SK-N-SH (cell line): ENCODE measurements around the gene LHX6. TPM values are rescaled to one million over a fixed set of nuclear protein-coding genes. Genes with fewer than 3 reads are reported as not detected.

Experiments
- CTCF ChIA-PET: fragments of 300-600, 350-600 bp; formaldehyde crosslinking; extraction: SDS; loops from one replicate; lab custom pipeline; 2021; lab: Yijun Ruan, JAX
- POLR2A ChIA-PET: fragments of 350-600 bp; sonication (Branson Sonifier 250); formaldehyde crosslinking; extraction: SDS; loops from one replicate; lab custom pipeline; 2020; ENCODE audit warnings: antibody characterized with exemption, inconsistent platforms; lab: Yijun Ruan, JAX
- DNase-seq: peaks from one replicate; pipeline ENCODE4 v3.0.0; 2012
- H2AFZ ChIP-seq: fragments of 200-600 bp; sonication (generic); 2 replicates; pipeline ENCODE4 v1.8.1; 2016; ENCODE audit warnings: antibody characterized with exemption, mild to moderate bottlenecking, low read depth
- H3F3A ChIP-seq: fragments of 200-600 bp; sonication (generic); replicated peaks from 2 replicates; pipeline ENCODE3; 2016; ENCODE audit warnings: antibody characterized with exemption, mild to moderate bottlenecking; ENCODE audit not compliant: insufficient read depth
- H3K27ac ChIP-seq, 2 experiments: fragments of 200-500 bp in 1 of 2; fragments of 200-600 bp in 1 of 2; sonication (Bioruptor generic) in 1 of 2; sonication (generic), shearing (Covaris generic) in 1 of 2; 2 replicates each; pipeline versions ENCODE4 v1.5.1 to v1.6.1; 2014 to 2016; ENCODE audit warnings: low read depth in 2 of 2, inconsistent platforms in 1 of 2, low read length in 1 of 2, mild to moderate bottlenecking in 1 of 2, mixed read lengths in 1 of 2
- H3K27me3 ChIP-seq: fragments of 200-600 bp; sonication (generic), shearing (Covaris generic); 2 replicates; pipeline ENCODE4 v1.6.1; 2016; ENCODE audit warnings: mixed run types; ENCODE audit not compliant: insufficient read depth
- H3K36me3 ChIP-seq, 2 experiments: fragments of 200-500 bp in 1 of 2; fragments of 200-600 bp in 1 of 2; sonication (Bioruptor generic) in 1 of 2; sonication (generic) in 1 of 2; replicated peaks in 1 of 2; 2 replicates each; pipeline versions ENCODE3 to v1.5.1; 2014 to 2016; ENCODE audit warnings: low read length in 1 of 2, mild to moderate bottlenecking in 1 of 2; ENCODE audit not compliant: insufficient read depth in 2 of 2, control insufficient read depth in 1 of 2
- H3K4me1 ChIP-seq, 2 experiments: fragments of 200-500 bp in 1 of 2; fragments of 200-600 bp in 1 of 2; sonication (Bioruptor generic) in 1 of 2; sonication (generic), shearing (Covaris generic) in 1 of 2; 2 replicates each; pipeline versions ENCODE4 v1.5.1 to v1.6.1; 2014 to 2016; ENCODE audit warnings: low read depth in 1 of 2, low read length in 1 of 2, mixed run types in 1 of 2; ENCODE audit not compliant: insufficient read depth in 2 of 2, control insufficient read depth in 1 of 2
- H3K4me2 ChIP-seq: fragments of 200-600 bp; sonication (generic), shearing (Covaris generic); 2 replicates; pipeline ENCODE4 v1.6.1; 2017; ENCODE audit warnings: mixed run types
- H3K4me3 ChIP-seq, 2 experiments: fragments of 200-500 bp in 1 of 2; fragments of 200-600 bp in 1 of 2; sonication (Bioruptor generic) in 1 of 2; sonication (generic), shearing (Covaris generic) in 1 of 2; 2 replicates each; pipeline versions ENCODE4 v1.5.1 to v1.8.1; 2014 to 2016; ENCODE audit warnings: low read depth in 2 of 2, inconsistent platforms in 1 of 2, low read length in 1 of 2, mild to moderate bottlenecking in 1 of 2, mixed read lengths in 1 of 2, moderate library complexity in 1 of 2
- H3K79me2 ChIP-seq: fragments of 200-600 bp; sonication (generic); 2 replicates; pipeline ENCODE4 v1.8.1; 2017; ENCODE audit warnings: mild to moderate bottlenecking; ENCODE audit not compliant: insufficient read depth
- H3K9ac ChIP-seq: fragments of 200-600 bp; sonication (generic); 2 replicates; pipeline ENCODE4 v1.6.1; 2017; ENCODE audit warnings: mixed run types
- H3K9me2 ChIP-seq: fragments of 200-600 bp; sonication (generic); 2 replicates; pipeline ENCODE4 v1.6.1; 2017; ENCODE audit warnings: mixed run types
- H3K9me3 ChIP-seq: fragments of 200-600 bp; sonication (generic); 2 replicates; pipeline ENCODE4 v1.6.1; 2017; ENCODE audit warnings: mixed run types, mild to moderate bottlenecking, moderate library complexity
- H4K20me1 ChIP-seq: fragments of 200-600 bp; sonication (generic); 2 replicates; pipeline ENCODE4 v1.6.1; 2017; ENCODE audit warnings: mild to moderate bottlenecking, mixed run types; ENCODE audit not compliant: insufficient read depth
- CHD2 ChIP-seq: fragments of 150-350 bp; IDR thresholded peaks from 2 replicates; pipeline ENCODE4 v1.6.1; 2018; ENCODE audit warnings: low read length; ENCODE audit not compliant: partially characterized antibody
- EP300 ChIP-seq, 2 experiments: IDR thresholded peaks; 2 replicates each; pipeline versions ENCODE4 v1.4.0 to v1.6.1; 2012; ENCODE audit warnings: borderline replicate concordance in 1 of 2, low read depth in 1 of 2, low read length in 1 of 2
- FOSL2 ChIP-seq: IDR thresholded peaks from 2 replicates; pipeline ENCODE4 v1.4.0; 2012; ENCODE audit warnings: low read depth, mild to moderate bottlenecking, moderate library complexity, borderline replicate concordance
- FOXJ3 ChIP-seq: sonication (generic); formaldehyde crosslinking; IDR thresholded peaks from 2 replicates; pipeline ENCODE4 v1.5.1; 2020; ENCODE audit warnings: mild to moderate bottlenecking, missing genetic modification reagents
- GABPA ChIP-seq: IDR thresholded peaks from 2 replicates; pipeline ENCODE4 v1.4.0; 2012; ENCODE audit warnings: low read depth, mild to moderate bottlenecking
- JUND ChIP-seq: IDR thresholded peaks from 2 replicates; pipeline ENCODE4 v1.4.0; 2012
- MEF2A ChIP-seq: IDR thresholded peaks from 2 replicates; pipeline ENCODE4 v1.4.0; 2012; ENCODE audit warnings: low read depth, borderline replicate concordance
- NRF1 ChIP-seq: IDR thresholded peaks from 2 replicates; pipeline ENCODE4 v1.6.1; 2012; ENCODE audit warnings: low read depth, mild to moderate bottlenecking, low read length
- PBX3 ChIP-seq: IDR thresholded peaks from 2 replicates; pipeline ENCODE4; 2012
- POLR2AphosphoS5 ChIP-seq: IDR thresholded peaks from 2 replicates; pipeline ENCODE4 v1.6.1; 2012; ENCODE audit warnings: low read depth, low read length
- RCOR1 ChIP-seq: fragments of 150-350 bp; IDR thresholded peaks from 2 replicates; pipeline ENCODE4 v1.6.1; 2017; ENCODE audit warnings: antibody characterized with exemption, low read length
- RXRA ChIP-seq: IDR thresholded peaks from 2 replicates; pipeline ENCODE4 v1.4.0; 2012; ENCODE audit warnings: low read depth, mild to moderate bottlenecking, borderline replicate concordance
- SIN3A ChIP-seq: IDR thresholded peaks from 2 replicates; pipeline ENCODE4 v1.6.1; 2012; ENCODE audit warnings: low read depth, mild to moderate bottlenecking, low read length, moderate library complexity, borderline replicate concordance
- TAF1 ChIP-seq: IDR thresholded peaks from 2 replicates; pipeline ENCODE4 v1.6.1; 2012; ENCODE audit warnings: low read depth, mild to moderate bottlenecking, low read length, moderate library complexity, borderline replicate concordance
- TCF12 ChIP-seq: IDR thresholded peaks from 2 replicates; pipeline ENCODE4 v1.4.0; 2012
- TEAD4 ChIP-seq: IDR thresholded peaks from 2 replicates; pipeline ENCODE4 v1.4.0; 2012; ENCODE audit warnings: mild to moderate bottlenecking, borderline replicate concordance; ENCODE audit not compliant: insufficient read depth
- YY1 ChIP-seq: IDR thresholded peaks from 2 replicates; pipeline ENCODE4 v1.4.0; 2012; ENCODE audit warnings: low read depth, mild to moderate bottlenecking
- ZBTB33 ChIP-seq: IDR thresholded peaks from 2 replicates; pipeline ENCODE4 v1.4.0; 2012; ENCODE audit warnings: low read depth, borderline replicate concordance
- WGBS: methylation state at CpG from one replicate; pipeline ENCODE4 v1.1.6; 2017; ENCODE audit warnings: low lambda C conversion rate; 5-methylcytosine and 5-hydroxymethylcytosine counted together
- polyA plus RNA-seq, 3 experiments: library from polyadenylated mRNA; depleted of rRNA; stranded (reverse); fragments of >200 nt; gene quantifications; 2 replicates each; pipeline ENCODE4 v1.2.3, GENCODE V29; 2012

LHX6 gene
- polyA plus RNA-seq, 1 of the 3 experiments (the other 2 are of a cell fraction): 0.02 TPM

DNA sequence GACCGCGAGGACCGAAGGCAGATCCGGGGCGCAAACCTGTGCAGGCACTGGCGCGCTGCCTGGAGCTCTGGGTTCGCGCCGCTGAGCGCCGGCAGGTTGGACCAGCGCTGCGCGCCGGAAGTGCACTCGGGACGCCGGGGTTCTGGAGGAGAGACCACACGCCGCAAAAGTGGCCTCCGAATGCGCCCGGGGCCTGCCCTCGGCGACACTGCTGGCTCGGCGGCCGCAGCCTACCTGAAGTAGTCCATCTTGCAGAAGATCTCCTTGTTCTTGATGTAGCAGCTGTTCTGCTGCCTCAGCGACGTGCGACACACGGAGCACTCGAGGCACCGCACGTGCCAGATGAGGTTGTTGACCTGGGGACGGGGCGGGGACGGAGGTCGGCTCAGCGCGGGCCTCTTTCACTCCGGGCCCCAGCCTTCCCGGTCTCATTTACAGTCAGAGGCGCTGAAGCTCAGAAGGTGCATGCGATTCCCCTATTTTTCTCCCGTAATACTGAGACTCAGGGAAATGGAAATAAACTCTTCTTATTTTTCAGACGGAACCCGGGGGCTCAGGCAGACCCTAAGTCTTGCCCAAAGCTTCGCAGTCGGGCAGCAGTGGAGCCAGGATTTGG lies 2.5 kb downstream of the LHX6 start:
- Histone ChIP-seq H3K79me2 (no peaks in the 10 kb centered on the region), H3K4me2 (peak overlapping the region; percentile 28; the same call in 1 of the 2 replicates), H3K9me2 (no peaks in the 10 kb centered on the region), H3K4me3 (no peak overlapping the region), H4K20me1 (no peaks in the 10 kb centered on the region), H3K27ac (no peak overlapping the region), H3K9me3 (no peaks in the 10 kb centered on the region), H3K27me3 (peaks cover 96% of the 10 kb centered on the region), H3K36me3 (no peaks in the 10 kb centered on the region)
- CTCF ChIA-PET: interaction anchor here (0.8 to 2.4 kb wide), 5 partner anchors 68 to 272 kb away, joined by 4 to 8 read pairs (median 6); no protein-coding TSS in a partner anchor
- WGBS: 21% methylated on average over 20 of the region's 51 CpGs
- POLR2A ChIA-PET: no interaction called here
- TF ChIP-seq TAF1 (no peak), MEF2A (no peak), RCOR1 (no peak), YY1 (no peak), NRF1 (no peak), ZBTB33 (no peak), CHD2 (no peak), EP300 (IDR thresholded peaks at IDR 0.05; ENCODE audit: borderline replicate concordance in 1 of 2, low read depth in 1 of 2, low read length in 1 of 2) (no peak), PBX3 (no peak)
- TF ChIP-seq, all 33 proteins: peak for 0
- H2AFZ ChIP-seq: no peak overlapping the region
- H3K4me1 ChIP-seq: peaks cover 0 to 4% of the 10 kb centered on the region in 2 experiments; a peak in 1 of 4 replicates
- no peaks in the 10 kb centered on the region for H3F3A ChIP-seq
- peak; percentile 52 for DNase-seq
- no peak overlapping the region for H3K9ac ChIP-seq

GRCh38 chr9:122225312-122226141 lies 3.2 kb downstream of the LHX6 start:
- peak; percentile 32 for DNase-seq
- H3K9me3 ChIP-seq: no peaks in the 10 kb centered on the region
- CTCF ChIA-PET: interaction anchor here (0.6 to 2.4 kb wide), 6 partner anchors 67 to 1228 kb away, joined by 3 to 8 read pairs (median 5); no protein-coding TSS in a partner anchor
- H4K20me1 ChIP-seq: no peaks in the 10 kb centered on the region
- no peak overlapping the region for H2AFZ ChIP-seq
- POLR2A ChIA-PET: no interaction called here
- no peaks in the 10 kb centered on the region for H3F3A ChIP-seq
- H3K9me2 ChIP-seq: no peaks in the 10 kb centered on the region
- no peaks in the 10 kb centered on the region for H3K36me3 ChIP-seq
- H3K4me2 ChIP-seq: peak overlapping the region; percentile 28; the same call in 1 of the 2 replicates
- H3K79me2 ChIP-seq: no peaks in the 10 kb centered on the region
- H3K4me1 ChIP-seq: peaks cover 0 to 4% of the 10 kb centered on the region in 2 experiments; a peak in 1 of 4 replicates
- no peak for TF ChIP-seq FOSL2
- no peak for TF ChIP-seq GABPA
- no peak for TF ChIP-seq ZBTB33
- TF ChIP-seq POLR2AphosphoS5: no peak
- TF ChIP-seq RXRA: no peak
- no peak for TF ChIP-seq FOXJ3 (CRISPR knock-in tag)
- no peak for TF ChIP-seq SIN3A
- no peak for TF ChIP-seq JUND
- TF ChIP-seq TEAD4: no peak
- no peak for TF ChIP-seq TCF12
- TF ChIP-seq NRF1: no peak
- no peak for TF ChIP-seq TAF1
- no peak for TF ChIP-seq RCOR1
- TF ChIP-seq YY1: no peak
- 76% methylated on average over 36 of the region's 51 CpGs for WGBS
- H3K27ac ChIP-seq: no peak overlapping the region
- no peak overlapping the region for H3K9ac ChIP-seq
- H3K4me3 ChIP-seq: no peak overlapping the region
- peaks cover 96% of the 10 kb centered on the region for H3K27me3 ChIP-seq
